ENCODE measurements around the gene CD37.
"Not testable (repeated sequence)": the region's sequence is repeated elsewhere in the genome, so short reads cannot be mapped to it uniquely, and the experiment has no call there.

Gene CD37

DNA sequence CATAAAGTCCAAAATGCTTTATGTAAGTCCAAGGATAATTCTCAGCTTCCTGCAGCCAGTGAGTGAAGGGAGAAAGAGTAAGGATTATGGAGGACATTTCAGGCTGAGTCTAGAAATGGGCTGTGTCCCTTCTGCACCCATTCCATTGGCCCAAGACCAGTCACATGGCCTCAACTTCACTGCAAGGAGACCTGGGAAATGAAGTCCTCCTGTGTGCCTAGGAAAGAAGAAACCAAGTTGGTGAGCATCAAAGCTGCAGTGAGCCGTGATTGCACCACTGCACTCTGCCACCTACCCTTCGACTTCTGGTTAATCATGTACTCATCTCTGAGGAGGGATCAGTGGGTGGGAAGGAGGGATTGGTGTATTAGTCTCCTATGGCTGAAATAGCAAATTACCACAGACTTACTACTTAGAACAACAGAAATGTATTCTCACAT is 3.6 kb upstream of the CD37 start:
- no peak for DNase-seq

DNA sequence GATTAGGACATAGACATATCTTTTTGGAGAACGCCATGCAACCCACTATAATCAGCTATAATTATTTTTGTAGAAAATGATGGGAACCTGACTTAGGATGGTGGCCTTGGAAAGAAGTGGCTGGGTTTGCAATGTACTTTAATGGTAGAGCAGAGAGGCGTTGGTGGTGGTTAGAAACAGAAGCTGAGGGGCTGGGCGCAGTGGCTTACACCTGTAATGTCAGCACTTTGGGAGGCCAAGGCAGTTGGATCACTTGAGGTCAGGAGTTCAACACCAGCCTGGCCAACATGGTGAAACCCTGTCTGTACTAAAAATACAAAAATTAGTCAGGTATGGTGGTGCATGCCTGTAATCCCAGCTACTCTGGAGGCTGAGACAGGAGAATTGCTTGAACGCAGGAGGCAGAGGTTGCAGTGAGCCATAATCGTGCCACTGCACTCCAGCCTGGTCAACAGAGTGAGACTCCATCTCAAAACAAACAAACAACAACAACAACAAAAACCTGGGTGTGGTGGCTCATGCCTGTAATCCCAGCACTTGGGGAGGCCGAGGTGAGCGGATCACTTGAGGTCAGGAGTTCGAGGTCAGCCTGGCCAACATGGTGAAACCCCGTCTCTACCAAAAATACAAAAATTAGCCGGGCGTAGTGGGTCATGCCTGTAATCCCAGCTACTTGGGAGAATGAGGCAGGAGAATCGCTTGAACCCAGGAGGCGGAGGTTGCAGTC is 2.4 kb upstream of the CD37 start:
- not testable (repeated sequence) for DNase-seq

DNA sequence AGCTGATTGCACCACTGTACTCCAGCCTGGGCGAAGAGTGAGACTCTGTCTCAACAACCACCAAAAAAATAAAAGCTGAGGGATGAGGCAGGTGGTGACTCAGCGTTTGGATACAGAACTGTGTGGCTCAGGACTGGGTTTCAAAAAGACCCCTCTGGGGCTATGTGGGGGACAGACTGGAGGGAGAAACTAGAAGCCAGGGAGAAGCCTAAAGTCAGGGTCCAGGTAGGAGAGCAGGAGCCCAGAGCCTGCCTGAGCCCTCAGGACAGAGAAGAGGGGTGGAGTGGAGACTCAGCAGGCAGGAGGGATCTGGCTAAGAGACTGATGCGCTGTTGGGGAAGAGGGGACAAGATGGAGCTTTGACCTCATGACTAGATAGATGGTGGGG is 1.8 kb upstream of the CD37 start:
- DNase-seq, result no peak

DNA sequence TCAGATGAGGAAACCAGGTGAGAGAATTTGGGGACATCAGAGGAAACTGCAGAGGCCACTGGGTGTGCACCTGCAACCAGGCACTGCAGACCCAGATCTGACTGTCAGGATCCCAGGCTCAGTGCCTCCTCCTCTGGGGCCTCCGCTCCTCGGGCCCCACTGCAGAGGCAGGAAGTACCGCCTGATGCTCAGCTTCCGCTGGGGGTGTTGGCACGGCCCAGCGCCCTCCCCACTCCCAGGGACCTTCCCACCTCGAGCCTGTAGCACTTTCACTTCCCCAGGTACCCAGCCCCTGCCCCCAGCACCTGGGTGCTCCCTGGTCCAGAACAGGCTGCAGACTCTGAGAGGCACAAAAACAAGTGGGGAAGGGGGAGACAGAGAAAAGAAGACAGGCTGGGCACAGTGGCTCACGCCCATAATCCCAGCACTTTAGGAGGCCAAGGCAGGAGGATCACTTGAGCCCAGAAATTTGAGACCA is 1.4 kb upstream of the CD37 start:
- no peak for DNase-seq

DNA sequence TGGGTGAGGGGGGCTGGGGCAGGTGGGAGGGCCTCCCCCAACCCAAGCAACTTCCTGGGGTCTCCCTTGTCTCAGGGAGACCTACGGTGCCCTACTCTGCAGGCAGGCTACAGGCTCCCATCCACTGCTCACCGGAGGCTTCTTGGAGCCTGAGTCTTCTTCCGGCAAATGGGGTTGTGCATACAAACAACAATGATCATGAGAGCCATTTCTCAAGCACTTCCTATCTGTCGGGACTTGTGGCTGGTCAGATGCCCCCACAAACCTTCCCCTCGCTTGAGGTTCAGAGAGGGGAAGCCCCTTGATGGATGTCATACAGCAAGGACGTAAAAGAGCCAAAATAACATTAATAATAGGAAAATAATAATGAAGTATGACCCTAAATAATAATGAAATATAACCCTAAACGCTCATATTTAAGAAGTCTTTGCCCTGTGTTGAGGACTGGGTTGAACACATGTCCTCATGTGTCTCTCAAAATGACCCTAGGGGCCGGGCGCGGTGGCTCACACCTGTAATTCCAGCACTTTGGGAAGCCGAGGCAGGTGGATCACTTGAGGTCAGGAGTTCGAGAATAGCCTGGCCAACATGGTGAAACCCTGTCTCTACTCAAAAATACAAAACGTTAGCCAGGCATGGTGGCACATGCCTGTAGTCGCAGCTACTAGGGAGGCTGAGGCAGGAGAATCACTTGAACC is 727 bp downstream of the CD37 start:
- DNase-seq, result no peak

DNA sequence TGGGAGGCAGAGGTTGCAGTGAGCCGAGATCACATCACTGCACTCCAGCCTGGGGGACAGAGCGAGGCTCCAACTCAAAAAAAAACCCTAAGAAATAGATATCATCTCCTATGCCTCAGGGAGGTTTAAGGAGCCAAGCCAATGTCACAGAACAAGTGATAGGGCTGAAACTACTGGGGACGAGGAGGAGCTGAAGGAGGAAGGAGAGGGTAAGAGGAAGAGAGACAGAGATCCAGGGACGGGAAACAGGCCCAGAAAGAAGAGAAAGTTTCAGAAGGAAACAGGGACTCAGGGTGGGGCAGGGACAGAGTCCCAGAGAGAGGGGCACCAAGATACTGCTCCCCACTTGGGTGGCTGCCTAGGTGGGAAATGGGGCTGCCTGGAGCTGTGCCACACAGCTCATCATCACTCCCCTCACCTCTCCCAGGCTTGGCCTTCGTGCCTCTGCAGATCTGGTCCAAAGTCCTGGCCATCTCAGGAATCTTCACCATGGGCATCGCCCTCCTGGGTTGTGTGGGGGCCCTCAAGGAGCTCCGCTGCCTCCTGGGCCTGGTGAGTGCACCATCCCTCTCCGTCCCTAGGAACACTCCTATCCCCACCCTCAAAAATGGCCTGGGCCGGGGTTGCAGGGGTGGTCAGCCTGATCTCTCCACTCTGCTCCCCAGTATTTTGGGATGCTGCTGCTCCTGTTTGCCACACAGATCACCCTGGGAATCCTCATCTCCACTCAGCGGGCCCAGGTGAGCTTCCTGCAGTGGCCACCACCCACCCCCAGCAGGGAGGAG is 1.5 kb downstream of the CD37 start:
- DNase-seq, result no peak

DNA sequence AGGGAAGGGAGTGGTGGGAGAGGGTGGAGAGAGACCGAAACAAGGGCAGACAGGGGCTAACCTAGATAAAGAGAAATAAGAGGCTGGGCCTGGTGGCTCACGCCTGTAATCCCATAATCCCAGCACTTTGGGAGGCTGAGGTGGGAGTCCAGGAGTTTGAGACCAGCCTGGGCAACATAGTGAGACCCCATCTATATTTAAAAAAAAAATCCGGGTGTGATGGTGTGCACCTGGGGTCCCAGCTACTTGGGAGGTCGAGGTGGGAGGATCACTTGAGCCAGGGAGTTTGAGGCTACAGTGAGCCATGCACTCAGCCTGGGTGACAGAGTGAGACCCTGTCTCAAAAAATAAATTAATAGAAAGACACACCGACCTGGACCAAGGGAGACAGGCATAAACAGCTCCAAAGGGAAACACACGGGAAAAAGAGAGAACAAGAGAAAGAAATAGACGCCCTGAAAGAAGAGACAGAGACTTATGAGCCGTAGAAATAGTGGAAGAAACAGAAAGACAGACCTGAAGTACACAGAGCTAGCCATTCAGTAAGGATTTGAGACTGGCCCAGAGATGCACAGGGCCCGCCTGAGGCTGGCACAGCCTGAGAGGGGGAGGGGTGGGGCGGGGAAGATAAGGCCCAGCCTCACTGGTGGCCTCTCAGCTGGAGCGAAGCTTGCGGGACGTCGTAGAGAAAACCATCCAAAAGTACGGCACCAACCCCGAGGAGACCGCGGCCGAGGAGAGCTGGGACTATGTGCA is 2.2 kb downstream of the CD37 start:
- DNase-seq, result no peak

DNA sequence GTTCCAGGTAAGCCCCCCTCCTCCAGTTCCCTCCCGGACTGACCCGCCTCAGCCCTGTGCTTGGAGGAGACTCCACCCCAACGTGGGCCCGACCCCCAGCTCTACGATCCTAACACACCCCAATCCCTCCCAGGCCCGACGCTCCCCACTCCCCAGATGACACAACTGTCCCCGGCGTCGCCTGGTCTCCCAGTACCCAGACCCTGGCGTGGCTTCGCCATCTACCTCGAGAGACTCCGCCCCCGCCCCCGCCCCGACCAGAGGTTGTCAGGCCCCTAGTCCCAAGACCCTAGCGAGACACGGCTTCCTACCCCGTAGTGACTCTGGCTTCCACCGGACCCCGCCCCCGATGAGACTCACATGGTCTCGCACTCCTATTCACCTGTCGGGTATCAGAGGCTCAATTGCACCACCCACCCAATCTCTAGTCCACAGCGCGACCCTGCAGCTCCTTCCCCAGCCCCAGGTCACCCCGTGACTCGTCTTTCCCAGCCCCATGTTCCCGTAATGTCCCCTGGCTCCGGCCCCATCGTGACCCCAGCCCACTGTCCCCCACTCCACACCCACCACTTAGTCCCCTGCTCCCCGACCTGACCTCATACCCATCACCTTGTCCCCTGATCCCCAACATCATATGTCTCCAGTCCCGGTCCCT is 2.9 kb downstream of the CD37 start:
- DNase-seq, result no peak

DNA sequence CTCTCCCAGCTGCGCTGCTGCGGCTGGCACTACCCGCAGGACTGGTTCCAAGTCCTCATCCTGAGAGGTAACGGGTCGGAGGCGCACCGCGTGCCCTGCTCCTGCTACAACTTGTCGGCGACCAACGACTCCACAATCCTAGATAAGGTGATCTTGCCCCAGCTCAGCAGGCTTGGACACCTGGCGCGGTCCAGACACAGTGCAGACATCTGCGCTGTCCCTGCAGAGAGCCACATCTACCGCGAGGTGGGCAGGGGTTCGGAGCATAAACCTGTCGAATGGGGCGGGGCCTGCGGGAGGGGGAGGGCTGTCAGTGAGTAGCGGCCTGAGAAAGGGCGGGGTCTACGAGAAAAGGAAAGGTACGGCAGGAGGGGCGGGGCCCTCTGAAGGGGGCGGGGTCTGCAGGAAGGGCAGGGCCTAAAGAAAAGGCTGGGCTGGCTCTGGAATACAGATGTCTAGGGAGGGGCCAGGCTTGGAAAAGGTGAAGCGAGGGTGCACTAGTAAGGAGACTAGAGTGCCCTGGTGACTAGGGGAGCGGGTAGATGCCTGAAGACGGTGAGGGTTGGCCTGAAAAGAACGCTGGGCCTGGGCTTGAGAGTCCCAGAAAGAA is 3.6 kb downstream of the CD37 start:
- DNase-seq, result no peak

DNA sequence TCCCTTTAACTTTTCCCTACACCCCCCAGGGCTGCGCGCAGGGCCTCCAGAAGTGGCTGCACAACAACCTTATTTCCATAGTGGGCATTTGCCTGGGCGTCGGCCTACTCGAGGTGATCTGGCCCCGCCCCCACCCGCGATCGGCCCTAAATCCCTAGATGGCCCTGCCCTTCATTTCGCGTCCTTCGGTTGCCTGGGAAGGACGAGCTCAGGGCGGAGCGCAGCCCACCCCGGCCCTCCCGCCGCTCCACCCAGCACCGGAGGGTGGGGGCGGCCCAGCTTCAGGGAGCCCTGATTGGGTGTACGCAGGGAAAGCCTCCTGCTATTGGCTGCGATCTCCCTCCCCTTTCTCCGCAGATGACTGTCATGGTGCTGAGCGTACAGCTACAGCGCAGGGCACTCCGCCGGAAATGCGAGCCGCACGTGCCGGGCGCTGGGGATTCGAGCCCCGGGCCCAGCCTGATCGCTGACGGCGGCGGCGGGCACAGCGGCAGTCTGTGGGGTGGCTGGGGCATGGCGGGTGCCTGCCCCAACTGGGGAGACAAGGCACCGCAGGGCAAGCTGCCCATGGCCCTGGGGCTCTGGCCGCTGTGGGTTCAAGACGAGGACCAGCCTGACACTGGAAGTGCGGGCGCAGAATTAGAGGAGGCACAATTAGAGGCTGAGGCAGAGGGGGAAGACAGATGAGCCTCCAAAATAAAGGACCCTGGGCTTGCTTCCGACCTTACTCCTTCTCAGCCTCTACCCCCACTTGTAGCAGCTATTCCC is 4.3 kb downstream of the CD37 start:
- no peak for DNase-seq

DNA sequence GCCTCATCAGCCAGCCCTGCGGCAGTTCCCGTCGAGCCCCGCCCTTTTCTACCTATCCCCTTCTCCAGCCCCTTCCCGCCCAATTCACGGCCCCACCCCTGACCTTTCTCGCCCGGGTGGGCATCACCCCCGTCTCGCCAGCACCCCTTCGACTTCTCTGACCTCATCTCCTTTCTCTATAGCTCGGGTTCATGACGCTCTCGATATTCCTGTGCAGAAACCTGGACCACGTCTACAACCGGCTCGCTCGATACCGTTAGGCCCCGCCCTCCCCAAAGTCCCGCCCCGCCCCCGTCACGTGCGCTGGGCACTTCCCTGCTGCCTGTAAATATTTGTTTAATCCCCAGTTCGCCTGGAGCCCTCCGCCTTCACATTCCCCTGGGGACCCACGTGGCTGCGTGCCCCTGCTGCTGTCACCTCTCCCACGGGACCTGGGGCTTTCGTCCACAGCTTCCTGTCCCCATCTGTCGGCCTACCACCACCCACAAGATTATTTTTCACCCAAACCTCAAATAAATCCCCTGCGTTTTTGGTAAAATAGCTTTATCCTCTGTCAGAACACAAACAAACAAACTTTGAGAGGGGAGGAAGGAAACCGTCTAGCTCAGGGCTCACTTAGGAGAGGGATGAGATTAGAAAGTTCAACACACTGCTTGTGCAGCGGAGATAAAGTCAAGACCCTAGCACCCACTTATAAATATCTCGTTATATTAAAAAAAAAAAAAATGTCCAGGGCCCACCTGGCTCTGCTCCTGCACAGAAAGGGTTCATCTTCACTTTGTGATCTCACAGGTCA is 5.1 kb downstream of the CD37 start:
- DNase-seq, result no peak

DNA sequence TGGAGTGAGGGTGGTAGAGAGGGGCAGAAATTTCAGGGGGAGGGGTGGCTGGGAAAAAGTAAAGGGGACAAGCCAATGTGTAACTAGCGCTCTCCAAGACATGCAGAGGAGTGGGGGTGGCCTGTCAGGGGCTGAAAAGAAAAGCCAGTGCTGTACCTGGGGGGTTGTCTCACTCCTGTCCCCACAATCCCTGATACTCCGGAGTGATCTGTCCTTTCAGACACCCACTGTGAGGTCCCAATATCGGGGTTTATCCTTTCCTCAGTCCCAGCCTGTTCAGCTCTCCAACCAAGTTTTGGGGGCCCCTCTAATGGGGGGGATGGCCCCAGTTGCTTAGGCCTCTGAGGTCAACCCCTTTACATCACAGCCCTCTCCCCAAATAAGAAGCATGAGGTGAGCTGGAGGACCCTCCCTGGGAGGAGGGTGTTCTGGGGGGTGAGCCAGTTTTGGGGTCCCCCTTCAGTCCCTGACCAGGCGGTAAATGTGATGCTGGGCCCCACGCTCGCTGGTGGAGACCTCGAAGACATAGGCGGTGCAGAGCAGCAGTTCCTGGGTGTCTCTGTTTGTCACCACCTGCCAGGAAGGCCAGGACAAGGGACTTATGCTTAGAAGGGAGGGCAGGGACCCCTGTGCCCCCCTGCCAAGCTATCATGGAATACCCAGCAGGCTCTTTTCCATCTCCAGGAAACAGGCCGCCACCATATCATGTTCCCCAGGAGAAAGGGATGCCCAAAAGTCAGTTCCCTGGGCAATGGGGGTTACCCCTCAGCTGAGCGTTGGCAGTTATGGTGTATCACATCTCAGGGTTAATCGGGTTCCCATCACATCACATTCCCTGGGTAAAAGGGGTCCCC is 5.9 kb downstream of the CD37 start:
- DNase-seq, result no peak

DNA sequence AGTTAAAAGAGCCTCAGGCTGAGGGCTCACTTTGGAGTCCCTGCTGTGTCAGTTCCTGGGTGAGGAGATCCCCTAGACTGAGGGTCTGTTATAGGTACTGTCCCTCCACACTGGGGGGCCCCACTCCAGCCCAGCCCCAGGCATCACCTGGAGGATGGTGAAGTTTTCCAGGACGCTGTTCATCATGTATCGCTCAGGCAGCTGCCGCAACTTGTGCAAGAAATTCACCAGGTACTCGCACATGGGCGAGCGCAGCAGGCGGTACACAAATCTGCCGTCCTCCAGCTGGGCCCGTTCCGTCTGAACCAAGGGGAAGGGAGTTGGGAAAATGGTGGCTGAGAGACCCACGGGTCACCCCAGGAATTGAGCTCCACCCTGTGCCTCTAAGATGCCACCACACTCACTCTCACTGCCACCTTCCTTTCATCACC is 7.1 kb downstream of the CD37 start:
- no peak for DNase-seq

DNA sequence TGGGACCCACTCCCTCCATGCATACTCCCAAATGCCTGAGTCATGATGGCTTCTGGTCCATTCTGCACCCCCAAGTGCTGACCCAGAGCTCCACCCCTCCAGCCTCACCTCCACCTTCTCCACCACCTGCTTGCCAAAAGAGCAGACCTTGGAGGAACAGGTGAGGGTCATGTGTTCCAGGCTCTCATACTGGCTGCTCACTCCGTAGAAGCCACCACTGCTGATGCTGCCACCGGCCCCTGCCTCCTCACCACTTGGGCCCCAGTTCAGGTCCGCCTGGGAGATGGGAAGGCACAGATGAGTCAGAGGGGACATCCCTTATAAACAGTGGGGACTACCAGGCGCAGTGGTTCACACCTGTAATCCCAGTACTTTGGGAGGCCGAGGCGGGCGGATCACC is 7.9 kb downstream of the CD37 start:
- DNase-seq, result no peak

DNA sequence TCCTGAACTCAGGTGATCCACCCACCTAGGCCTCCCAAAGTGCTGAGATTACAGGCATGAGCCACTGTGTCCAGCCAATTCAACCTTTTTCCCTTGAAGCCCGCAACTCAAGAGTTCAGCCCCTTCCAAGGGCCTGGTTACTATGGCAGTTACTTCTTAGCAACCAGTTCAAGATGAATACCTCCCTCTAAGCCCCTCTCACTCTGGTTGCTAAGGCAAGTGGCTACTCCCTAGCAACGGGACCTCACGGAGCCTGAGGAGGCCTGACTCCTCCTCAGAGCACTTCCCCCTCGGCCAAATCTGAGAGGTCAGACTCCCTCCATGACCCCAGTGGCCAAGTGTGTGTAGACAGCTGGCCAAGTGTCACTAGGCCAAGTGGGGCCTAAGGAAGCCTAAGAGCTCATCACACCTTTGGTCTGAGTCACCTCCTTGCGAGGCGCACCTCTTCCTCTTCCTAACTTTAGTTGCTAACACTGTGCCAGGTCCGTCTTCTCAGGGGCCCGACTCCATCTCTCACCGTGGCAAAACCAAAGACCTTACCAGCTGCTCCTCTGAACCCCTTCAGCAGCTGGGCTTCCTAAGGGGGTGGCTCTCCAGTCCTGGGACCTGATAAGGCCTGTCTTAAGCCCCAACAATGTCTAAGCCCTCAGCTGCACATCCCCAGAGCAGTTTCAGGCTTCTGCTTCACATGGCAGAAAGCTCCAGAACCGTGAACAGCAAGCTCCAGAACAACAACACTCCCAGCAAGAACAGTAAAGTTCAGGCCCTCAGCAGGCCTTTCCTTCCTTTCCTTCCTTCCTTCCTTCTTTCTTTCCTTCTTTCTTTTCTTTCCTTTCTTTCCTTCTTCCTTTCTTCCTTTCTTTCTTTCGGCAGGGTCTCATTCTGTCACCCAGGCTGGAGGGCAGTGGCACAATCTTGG is 9.6 kb downstream of the CD37 start:
- DNase-seq, result no peak

DNA sequence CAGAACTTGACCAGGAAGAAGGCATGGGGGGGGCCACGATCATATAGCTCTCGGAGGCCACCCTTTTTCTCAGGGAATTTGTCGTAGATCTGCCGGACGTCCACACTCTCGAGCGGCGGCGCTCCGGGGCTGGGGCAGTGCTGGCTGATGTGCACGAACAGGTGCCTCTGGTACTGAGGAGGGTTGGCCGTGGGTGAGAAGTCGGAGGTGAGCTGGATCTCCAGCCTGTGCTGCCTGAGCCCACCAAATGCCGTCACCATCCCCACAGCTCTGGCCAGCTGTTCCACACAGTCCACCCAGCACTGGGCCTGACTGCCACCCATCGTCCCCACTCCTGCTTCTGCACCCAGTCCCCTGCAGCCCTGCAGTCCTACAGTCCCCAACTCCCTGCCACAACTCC is 12.0 kb downstream of the CD37 start:
- no peak for DNase-seq

DNA sequence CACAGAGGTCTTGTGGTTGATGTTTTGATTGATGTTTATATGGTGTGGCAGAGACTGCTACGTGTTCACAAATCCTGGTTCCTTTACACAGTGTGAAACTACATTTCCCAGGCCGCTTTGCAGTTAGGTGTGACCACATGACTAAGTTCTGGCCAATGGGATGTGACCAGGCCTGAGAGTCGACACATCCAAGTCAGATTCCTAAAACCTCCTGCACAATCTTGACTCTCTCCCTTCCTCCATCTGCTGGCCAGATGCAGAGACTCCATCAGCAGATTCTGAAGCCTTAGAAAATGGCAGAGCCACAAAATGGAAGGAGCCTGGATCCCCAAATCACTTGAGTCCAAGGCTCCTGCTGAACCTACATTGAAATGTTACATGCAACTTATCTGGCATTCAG is 12.6 kb downstream of the CD37 start:
- no peak for DNase-seq
